GM19328 (cell line): ENCODE results near the gene CD28.

Source experiments
- ATAC-seq: cut with Tn5 transposase; IDR thresholded peaks from one replicate; pipeline ENCODE4 v1.9.1; 2021; ENCODE audit warnings: mild to moderate bottlenecking, moderate library complexity; ENCODE audit not compliant: unreplicated experiment

Gene CD28

DNA sequence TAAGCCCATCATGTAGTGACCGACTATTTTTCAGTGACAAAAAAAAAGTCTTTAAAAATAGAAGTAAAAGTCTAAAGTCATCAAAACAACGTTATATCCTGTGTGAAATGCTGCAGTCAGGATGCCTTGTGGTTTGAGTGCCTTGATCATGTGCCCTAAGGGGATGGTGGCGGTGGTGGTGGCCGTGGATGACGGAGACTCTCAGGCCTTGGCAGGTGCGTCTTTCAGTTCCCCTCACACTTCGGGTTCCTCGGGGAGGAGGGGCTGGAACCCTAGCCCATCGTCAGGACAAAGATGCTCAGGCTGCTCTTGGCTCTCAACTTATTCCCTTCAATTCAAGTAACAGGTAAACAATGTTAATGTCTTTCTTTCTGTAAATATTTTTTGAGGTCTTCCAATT, at the start of gene CD28:
Gene CD28 (plus strand): TSS at position 237 of the 400 bp plus-strand sequence. CDS start 58 bp downstream, at position 295.
- ATAC-seq, result peak; percentile 99

DNA sequence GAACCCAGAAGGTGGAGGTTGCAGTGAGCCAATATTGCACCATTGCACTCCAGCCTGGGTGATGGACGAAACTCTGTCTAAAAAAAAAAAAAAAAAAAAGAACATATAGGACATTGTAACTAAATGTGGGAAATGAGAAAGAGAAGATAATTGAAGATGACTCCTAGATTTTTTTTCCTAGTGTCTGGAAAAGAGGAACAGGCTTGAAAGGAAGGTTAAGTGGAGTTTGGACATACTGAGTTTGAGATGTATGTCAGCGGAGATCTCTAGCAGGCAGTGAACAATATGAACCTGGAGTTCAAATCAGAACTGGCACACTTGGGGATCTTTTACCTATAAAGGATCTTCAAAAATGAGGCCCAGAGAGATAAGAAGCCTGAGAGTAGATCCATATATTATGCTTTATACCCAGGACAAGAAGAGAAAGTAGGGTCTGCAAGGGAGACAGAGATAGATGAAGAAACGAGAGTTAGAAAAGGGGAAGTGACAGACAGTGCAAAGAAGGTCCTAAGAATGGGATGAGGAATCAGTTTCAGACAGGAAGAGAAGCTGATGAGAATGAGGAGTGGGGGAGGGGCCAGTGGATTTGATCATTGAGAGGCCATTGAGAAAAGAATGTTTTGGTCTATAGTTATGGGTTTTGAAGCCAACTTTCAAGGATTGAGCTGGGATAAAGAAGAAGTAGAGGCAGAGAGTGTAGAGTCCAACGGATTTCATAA, 46.9 kb upstream of the CD28 start:
- no peak for ATAC-seq

DNA sequence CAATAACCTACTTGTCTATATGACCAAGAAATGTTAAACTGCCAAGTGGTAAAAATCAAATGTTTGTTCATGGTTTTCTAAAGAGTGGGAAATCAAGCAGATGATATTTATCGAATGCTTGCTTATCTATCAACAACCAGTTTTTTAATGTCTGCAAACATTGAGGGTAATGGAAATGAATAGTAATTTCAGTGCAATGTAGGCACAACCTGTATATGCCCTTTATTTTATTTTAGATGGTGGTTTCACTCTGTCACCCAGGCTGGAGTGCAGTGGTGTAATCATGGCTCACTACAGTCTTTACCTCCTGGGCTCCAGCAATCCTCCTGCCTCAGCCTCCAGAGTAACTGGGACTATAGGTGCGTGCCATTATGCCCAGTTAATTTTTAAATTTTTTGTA, 46.0 kb upstream of the CD28 start:
- no peak for ATAC-seq

DNA sequence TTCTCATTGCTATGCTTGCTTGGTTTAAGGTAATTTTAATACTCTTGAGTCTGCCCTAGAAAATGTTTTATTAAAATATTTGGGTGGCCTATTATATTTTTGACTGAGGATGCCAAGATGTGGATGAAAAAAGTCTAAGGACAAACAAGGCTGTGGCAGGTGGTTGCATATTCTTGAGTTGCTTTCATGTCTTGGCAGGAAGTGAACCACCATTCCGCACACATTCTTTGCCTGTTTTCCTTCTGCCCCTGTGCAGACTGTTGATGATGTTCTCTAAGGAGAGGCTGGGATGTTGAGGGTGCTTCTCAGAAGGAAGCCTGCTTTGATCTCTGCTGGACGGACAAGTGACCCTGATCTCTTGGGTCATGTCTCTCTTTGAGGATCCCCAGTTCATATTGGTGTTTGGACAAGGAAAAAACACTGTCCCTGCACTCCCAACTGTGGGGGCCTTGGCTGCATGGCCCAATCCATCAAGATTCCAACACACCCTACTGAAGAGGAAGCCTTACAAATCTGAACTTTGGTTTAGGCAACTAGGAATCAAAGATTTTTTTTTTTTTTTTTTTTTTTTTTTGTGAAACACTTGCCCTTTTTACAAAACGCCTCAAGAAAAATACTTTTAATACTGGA, 45.0 kb upstream of the CD28 start:
- ATAC-seq, result no peak

DNA sequence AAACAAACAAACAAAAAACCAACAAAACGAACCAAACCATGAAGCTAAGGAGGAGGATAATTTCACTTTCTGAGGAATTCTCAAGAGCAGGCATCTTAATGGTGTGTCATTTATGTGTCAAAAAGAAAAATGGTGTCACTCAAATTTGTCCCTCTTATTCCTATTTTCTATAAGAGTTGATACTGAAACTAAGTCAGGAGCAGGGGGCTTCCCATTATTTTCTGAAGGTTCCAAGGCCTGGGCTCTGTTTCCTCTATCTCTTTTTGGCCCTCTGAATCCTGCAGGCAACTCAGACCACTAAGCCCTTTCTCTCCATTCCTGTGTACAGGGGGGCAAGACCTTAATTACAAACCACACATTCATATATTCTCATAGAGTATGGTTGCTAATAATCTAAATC, 44.0 kb upstream of the CD28 start:
- no peak for ATAC-seq

DNA sequence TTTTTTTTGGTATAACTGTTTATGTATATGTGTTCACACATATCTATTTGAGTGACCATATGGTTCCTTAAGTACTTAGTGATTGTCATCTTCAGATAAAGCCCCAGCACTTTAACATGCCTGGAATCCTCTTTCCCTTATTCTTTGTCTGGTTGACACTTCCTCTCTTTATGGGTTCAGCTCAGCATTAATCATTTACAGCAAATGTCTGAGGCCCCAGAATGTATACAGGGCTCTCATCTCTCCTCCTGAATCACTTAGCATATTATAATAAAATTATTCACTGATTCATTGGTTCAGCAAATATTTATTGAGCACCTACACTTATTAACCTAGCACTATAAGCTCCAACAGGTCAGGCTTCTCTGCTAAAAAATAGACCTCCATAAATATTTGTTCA, 43.5 kb upstream of the CD28 start:
- ATAC-seq, result no peak

DNA sequence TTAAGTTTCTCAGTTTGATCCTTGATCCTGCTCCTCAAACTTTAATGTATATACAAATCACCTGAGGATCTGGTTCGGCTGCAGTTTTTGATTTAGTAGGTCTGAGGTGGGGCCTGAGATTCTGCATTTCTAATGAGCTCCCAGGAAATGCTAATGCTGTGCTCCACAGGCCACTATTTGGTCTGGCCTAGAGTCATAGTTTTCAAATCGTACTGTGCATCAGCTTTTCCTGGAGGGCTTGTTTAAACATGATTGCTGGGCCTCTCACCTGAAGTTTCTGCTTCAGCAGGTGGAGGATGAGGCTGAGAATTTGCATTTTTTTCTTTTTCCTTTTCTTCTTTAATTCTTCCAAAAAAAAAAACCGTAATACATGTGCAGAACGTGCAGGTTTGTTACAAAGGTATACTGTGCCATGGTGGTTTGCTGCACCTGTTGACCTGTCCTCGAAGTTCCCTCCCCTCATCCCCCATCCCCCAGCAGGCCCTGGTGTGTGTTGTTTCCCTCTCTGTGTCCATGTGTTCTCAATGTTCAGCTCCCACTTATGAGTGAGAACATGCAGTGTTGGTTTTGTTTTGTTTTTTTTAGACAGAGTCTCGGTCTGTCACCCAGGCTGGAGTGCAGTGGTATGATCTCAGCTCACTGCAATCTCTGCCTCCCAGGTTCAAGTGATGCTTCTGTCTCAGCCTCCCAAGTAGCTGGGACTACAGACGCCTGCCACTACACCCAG, 42.2 kb upstream of the CD28 start:
- no peak for ATAC-seq

DNA sequence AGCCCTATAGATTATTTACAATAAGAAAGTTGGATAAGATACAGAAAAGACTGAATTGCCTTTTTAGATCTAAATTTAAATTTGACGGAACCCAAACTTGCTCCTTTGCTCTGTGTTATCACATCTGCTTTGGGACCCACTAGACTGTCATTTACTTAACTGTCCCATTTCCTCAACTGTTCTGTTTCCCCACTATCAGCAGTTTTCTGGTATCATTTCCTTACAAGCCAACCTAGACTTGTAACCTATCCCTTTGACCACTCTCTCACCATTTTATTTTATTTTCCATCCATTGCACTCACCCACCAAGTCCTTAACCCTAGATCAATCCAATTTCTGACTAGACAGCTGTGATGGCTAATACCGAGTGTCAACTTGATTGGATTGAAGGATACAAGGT, 38.6 kb upstream of the CD28 start:
- ATAC-seq, result no peak

DNA sequence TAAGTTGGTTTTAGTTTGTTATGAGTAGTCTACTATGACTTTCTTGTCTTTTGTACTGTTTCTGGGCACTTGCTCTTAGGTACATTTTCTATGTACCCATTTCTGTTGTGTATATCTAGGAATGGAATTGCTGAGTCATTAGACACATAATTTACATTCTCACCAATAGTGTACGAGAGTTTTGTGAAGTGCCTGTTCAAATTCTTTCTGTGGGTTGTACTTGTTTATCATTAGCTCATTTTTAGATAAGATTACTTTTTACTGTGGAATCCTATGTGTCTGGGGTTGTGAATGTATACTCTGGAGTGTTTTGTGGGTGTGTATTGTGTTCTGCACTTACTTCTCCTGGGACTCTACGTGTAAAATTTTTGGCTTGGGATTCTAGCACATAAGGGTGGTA, 36.6 kb upstream of the CD28 start:
- no peak for ATAC-seq

DNA sequence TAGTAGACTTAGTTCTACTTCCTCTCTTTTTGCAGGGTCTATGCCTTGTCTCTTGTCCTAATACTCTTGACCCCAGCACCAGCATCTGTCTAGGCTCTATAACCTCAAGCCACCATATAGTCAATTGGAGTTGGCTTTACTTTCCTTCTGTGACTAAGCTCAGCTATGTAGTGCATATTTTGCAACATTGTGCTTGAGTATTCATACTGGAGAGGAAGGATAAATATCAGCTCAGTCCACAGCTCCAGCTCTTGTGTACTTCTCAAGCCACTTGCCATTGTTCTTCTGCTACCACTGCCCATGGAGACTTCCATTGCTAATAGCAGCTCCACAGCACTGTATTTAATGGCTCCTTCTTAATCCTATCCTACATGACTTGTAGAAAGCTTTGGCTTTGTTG, 35.5 kb upstream of the CD28 start:
- no peak for ATAC-seq

DNA sequence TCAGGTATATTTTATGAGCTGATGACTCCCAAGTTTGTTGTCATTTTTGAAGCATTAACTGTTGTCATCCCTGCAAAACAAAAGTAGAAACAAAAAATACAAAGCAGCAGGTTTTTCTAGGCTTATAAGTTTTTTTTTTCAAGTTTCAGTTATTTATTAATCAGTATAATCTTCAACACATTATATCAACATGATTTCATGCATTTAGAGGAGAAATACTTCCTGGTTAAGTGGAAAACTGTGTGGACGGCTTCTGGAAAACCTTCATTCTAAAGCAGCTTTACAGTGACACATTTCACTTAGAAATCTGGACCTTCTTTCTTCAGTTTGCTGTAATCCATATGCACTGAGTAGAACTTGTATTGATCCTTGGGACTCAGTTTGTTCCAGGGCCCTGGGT, 34.6 kb upstream of the CD28 start:
- no peak for ATAC-seq

DNA sequence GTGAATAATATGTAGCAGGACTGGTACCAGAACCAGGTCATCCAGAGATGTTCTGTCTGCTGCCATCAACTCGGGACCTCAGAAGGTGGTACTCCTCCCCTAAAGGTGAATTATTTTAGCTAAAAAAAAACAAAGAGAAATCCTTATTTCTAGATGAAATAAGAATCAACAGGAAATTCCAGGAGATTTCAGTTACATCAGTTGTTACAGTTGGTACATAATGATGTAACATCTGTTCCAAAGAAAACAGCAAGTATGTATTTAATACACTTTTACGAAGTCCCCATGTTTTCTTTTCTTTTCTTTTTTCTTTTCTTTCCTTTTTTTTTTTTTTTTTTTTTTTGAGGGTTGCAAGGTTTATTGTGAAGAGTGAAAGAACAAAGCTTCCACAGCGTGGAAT, 33.6 kb upstream of the CD28 start:
- no peak for ATAC-seq

DNA sequence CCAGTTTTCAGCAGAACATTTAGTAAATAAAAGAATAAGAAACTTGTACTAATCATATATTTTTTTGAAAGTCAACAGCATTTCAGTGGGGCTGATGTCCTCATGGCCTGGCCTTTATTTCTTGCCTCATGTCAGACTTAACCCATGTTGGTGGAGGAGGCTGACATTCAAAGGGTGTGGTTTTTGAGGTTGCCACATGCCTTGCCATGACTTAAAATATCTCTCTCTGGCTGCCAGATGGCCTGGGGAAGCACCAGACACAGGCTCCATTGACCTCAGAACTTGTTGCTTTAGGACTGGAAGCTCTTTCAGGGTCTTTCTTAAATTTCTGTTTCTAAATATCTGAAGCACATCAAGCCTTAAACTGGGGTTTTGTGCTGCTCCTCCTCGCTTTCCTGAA, 32.5 kb upstream of the CD28 start:
- ATAC-seq, result peak; percentile 95

DNA sequence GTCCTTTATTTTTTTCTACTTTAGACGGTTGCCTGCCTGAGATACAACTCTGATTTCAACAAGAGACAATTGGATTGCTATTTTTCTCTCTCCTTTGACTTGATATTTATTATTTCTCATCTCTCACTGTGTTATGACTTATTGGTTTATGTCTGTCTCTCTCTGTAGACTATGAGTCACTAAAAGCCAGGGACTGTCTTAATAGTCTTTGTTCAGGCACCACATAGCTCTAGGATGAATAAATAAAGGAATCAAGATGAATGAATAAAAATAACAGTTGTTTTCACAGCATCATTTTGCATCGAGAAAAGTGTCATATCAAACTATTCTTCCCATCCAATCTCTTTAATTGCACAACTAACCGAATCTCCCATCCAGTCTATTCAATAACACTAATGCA, 31.4 kb upstream of the CD28 start:
- ATAC-seq, result no peak

DNA sequence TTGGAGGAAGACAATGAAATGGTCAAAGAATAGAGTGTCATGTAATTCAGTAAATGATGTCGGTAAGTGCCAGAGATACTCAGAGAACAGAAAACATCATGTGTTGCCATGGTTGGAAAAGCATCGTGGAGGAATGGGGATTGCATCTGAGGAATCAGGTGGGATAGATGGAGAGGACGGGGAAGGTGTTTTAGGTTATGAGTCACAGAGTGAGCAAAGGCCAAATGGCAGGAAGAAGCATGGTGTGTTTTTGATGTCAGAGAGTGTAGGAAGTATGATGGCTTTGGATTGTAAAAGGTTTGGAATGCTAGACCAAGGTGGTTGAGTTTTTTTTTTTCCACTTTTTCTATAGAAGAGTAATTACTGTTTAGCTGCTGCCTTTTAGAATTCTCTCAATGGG, 27.5 kb upstream of the CD28 start:
- no peak for ATAC-seq

DNA sequence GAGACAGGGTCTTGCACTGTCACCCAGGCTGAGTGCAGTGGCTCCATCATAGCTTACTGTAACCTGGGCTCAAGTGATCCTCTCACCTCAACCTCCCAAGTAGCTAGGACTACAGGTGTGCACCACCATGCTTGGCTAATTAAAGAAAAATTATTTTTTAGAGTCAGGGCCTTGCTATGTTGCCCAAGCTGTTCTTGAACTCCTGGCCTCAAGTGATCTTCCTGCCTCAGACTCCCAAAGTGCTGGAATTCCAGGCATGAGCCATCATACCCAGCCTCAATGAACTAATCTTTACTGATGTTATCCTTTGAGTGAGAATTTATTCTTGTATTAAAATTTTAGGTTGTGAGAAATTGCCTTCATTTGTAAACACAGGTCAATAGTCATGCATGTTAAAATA, 27.0 kb upstream of the CD28 start:
- ATAC-seq, result no peak

DNA sequence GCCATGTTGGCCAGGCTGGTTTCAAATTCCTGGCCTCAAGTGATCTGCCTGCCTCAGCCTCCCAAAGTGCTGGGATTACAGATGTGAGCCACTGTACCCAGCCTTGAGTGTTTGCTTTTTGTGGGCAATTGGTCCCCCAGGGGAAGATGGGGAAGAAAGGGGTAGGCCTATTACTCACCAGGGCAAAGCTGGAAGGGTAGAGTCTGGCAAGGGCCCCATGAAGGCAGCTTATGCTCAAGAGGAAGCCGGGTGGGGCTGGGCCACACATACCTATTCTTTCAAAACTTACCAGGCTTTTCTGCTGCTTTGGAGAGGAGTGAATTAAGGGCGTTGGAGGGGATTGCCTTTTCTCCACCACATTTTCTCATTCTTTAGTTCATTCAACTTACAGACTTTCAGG, 24.5 kb upstream of the CD28 start:
- no peak for ATAC-seq

DNA sequence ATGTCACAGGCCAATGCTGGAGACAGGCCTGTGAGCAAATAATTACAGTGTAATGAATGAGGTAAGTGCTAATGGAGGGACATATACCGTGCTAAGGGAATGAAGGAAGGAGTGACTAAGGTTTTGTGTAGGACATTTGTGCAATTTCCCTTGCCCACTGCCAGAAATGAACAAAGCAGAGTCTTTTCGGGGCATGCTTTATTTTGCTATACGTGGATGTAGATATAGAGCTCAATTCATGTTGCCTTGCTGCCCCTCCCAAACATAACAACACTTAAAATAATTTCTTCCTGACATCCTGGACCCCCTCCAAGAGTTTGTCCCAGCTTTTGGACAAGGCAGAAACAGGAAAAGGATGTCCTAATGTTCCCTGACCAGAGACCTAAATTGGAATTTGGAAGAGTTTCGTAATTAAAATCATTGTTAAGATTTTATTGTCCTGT, 23.7 kb upstream of the CD28 start:
- no peak for ATAC-seq

DNA sequence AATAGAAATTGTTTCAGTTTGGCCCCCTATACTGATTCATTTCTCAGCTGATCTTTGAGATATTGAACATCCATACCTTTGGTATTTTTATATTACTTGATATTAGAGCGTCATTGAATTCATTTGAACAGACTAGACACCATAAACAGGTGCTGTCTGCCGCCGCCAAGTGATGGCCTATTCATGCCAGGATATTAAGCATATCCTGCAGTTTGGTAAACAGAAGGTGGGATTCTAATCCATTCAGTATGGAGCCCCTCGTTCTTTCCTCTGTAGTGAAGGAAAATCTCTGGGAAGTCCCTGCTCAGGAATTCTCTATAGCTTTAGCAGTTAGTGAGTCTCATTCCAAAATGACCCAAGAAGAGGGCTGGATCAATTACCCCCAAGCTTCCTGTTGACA, 23.0 kb upstream of the CD28 start:
- ATAC-seq, result no peak

DNA sequence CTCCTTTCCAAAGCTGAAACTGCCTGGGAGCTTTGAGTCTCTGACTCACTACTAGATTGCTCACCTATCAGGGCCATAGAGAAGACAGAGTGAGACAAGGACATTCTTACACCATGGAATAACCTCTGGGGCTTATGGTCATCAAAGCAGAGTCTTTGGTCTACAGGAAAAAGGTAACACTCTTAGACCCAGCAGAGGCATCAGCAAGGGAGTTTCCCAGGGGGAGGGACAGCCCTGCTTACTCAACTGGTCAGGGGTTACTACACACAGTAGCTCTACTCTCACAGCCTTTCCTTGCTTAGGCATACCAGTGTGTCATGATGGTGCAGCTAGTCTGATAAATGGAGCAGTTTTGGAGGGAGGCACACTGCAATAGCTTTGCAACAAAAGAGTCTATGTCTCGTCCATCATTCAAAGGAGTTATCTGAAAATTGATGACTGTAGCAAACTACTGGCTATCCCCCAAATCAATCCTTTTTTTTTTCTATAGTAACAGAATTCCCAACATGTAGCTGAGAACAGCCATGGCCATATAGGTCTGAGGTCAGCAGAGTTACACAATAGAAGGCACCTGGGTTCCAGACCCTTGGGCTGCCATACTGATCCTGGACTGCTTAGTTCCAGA, 22.4 kb upstream of the CD28 start:
- ATAC-seq, result no peak

DNA sequence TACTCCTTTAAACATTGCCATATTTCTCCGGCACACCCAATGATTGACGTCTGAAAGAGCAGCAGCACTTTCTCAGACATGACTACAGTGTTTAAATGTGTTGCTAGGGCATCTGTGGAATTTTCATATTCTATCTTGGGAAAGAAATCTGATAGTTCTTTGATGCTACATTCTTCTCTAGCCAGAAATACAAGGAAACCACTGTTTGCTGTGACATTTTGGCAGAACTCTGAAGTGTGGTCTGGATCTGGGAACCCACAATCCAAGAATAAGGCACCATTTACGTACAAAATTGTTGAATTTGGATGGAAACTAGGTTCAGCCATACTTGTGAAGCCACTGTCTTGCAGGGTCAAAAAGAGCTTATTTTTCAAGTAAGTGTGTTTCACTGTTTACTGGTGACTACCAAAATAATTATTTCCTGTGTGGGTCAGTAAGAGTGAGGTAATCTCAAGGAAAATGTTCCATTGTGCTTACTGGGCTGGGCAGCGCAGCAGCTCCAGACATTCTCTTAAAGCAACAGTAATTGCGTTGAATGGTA, 21.3 kb upstream of the CD28 start:
- no peak for ATAC-seq
